Calu3 (cell line): ENCODE results near the gene F10. TPM values are rescaled to one million over a fixed set of nuclear protein-coding genes. Genes with fewer than 3 reads are reported as not detected.

Experiments used
- BruUV-seq: library from RNA; stranded (reverse); fragments of 400-500 nt; replicated peaks from 2 replicates; lab custom pipeline; 2021; lab: Mats Ljungman, UMichigan
- CTCF ChIA-PET: fragments of 300-600 bp; sonication (Branson Sonifier 250); formaldehyde crosslinking; loops from one replicate; lab custom pipeline; 2022; ENCODE audit warnings: antibody characterized with exemption; lab: Charles Lee
- DNase-seq: peaks from one replicate; pipeline ENCODE4 v3.0.0; 2022
- H3K27ac Mint-ChIP-seq: one replicate; pipeline ENCODE4 v1.8.0; 2022; ENCODE audit warnings: mixed read lengths; ENCODE audit not compliant: unreplicated experiment
- H3K27me3 Mint-ChIP-seq: one replicate; pipeline ENCODE4 v1.8.0; 2022; ENCODE audit warnings: mixed read lengths; ENCODE audit not compliant: unreplicated experiment
- H3K36me3 Mint-ChIP-seq: one replicate; pipeline ENCODE4 v1.8.0; 2022; ENCODE audit warnings: mild to moderate bottlenecking, moderate library complexity, mixed read lengths; ENCODE audit not compliant: insufficient read depth, unreplicated experiment
- H3K4me1 Mint-ChIP-seq: one replicate; pipeline ENCODE4 v1.8.0; 2022; ENCODE audit warnings: mild to moderate bottlenecking, low read depth, mixed read lengths; ENCODE audit not compliant: unreplicated experiment
- H3K4me3 Mint-ChIP-seq: one replicate; pipeline ENCODE4 v1.8.0; 2022; ENCODE audit warnings: mild to moderate bottlenecking, low read depth, moderate library complexity, mixed read lengths; ENCODE audit not compliant: unreplicated experiment
- H3K9me3 Mint-ChIP-seq: one replicate; pipeline ENCODE4 v1.8.0; 2022; ENCODE audit warnings: low read depth, mixed read lengths; ENCODE audit not compliant: unreplicated experiment
- intact Hi-C: fragments of 100-400 bp; cut with micrococcal nuclease; formaldehyde crosslinking; loops from one replicate; pipeline ENCODE4 v1.10.0; 2022; ENCODE audit not compliant: unreplicated experiment
- total RNA-seq: library from RNA; stranded (reverse); gene quantifications from 2 replicates; pipeline ENCODE4 v1.2.3, GENCODE V29; 2022
- TF ChIP-seq, protein P1 (sequence below): fragments of 200-600 bp; IDR thresholded peaks from one replicate; pipeline ENCODE4 v1.8.0; 2022; ENCODE audit warnings: antibody characterized with exemption; ENCODE audit not compliant: unreplicated experiment

Gene F10
- total RNA-seq, 1 experiment from 2014 or later = not detected

DNA sequence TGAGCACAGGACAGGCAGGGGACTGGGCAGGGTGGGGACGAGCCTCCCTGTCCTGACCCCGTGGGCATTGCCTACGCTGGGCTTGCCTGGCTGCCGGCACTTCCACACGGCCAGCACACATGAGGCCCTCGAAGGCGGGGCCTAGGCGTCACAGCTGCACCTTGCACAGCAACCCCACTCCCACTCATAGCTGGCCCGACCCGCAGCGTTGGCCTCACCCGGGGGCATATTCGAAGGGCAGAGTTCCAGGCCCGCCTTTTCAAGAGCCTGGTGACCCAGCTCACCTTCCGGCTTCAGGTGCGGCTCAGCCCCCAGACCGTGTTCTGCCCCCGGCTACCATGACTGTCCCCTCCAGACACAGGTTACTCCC, 19.0 kb downstream of the F10 start:
- Mint-ChIP-seq H3K36me3 (no peaks in the 10 kb centered on the region), H3K27me3 (peaks cover 2% of the 10 kb centered on the region), H3K27ac (no peak overlapping the region), H3K4me3 (no peak overlapping the region), H3K9me3 (no peaks in the 10 kb centered on the region), H3K4me1 (no peaks in the 10 kb centered on the region)
- BruUV-seq = no TSS peak
- TF ChIP-seq, protein P1, sequence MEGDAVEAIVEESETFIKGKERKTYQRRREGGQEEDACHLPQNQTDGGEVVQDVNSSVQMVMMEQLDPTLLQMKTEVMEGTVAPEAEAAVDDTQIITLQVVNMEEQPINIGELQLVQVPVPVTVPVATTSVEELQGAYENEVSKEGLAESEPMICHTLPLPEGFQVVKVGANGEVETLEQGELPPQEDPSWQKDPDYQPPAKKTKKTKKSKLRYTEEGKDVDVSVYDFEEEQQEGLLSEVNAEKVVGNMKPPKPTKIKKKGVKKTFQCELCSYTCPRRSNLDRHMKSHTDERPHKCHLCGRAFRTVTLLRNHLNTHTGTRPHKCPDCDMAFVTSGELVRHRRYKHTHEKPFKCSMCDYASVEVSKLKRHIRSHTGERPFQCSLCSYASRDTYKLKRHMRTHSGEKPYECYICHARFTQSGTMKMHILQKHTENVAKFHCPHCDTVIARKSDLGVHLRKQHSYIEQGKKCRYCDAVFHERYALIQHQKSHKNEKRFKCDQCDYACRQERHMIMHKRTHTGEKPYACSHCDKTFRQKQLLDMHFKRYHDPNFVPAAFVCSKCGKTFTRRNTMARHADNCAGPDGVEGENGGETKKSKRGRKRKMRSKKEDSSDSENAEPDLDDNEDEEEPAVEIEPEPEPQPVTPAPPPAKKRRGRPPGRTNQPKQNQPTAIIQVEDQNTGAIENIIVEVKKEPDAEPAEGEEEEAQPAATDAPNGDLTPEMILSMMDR = no peak
- intact Hi-C loops = no loop called here
- CTCF ChIA-PET = no interaction called here
- DNase-seq = no peak

GRCh38 chr13:113142876-113143275, 20.3 kb downstream of the F10 start:
- Mint-ChIP-seq H3K4me3 (no peak overlapping the region), H3K27me3 (peaks cover 12% of the 10 kb centered on the region), H3K4me1 (no peaks in the 10 kb centered on the region), H3K9me3 (no peaks in the 10 kb centered on the region), H3K27ac (no peak overlapping the region), H3K36me3 (no peaks in the 10 kb centered on the region)
- TF ChIP-seq, protein P1 = no peak
- no peak for DNase-seq
- CTCF ChIA-PET = no interaction called here
- intact Hi-C loops = no loop called here
- BruUV-seq = no TSS peak

- H3K27me3 Mint-ChIP-seq = peaks cover 12% of the 10 kb centered on the region
- TF ChIP-seq, protein P1 = no peak
- DNase-seq = no peak
- no peaks in the 10 kb centered on the region for H3K4me1 Mint-ChIP-seq
- H3K9me3 Mint-ChIP-seq = no peaks in the 10 kb centered on the region
- H3K4me3 Mint-ChIP-seq = no peak overlapping the region
- no peaks in the 10 kb centered on the region for H3K36me3 Mint-ChIP-seq
- intact Hi-C loops = no loop called here
- no peak overlapping the region for H3K27ac Mint-ChIP-seq
- BruUV-seq = no TSS peak
- CTCF ChIA-PET = no interaction called here
Observed at GRCh38 chr13:113143466-113144254, 21.1 kb downstream of the F10 start.

DNA sequence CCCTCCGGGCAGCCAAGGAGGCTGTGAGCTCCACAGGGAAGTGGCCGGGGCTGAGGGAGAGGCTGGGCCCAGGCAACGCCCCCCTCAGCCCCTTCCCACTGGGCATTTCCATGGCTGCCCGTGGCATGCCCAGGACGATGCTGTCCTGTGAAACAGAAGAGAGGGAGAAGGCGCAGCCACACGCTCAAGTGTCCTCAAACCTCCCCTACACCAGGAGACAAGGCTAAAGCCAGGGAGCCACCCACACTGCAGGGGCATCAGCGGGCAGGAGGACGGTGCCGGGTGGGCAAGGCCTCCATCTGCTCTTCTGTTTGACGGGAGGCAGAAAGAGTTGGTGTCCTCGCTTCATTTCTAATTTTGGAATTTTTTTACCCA, 21.6 kb downstream of the F10 start:
- DNase-seq = no peak
- Mint-ChIP-seq H3K9me3 (no peaks in the 10 kb centered on the region), H3K36me3 (no peaks in the 10 kb centered on the region), H3K27me3 (peaks cover 12% of the 10 kb centered on the region), H3K27ac (no peak overlapping the region), H3K4me1 (no peaks in the 10 kb centered on the region), H3K4me3 (no peak overlapping the region)
- TF ChIP-seq, protein P1 = no peak
- intact Hi-C loops = no loop called here
- no TSS peak for BruUV-seq
- CTCF ChIA-PET = no interaction called here
